Retinal pigment epithelial cell (primary cell): ENCODE data around the gene STK38.

Experiments used
- DNase-seq: peaks from one replicate; pipeline ENCODE4 v3.0.0-alpha.2; 2010; ENCODE audit warnings: low read depth
- H3K4me3 ChIP-seq: 2 replicates; pipeline ENCODE4 v1.5.1; 2011; ENCODE audit warnings: mild to moderate bottlenecking, low read length, control low read depth, moderate library complexity
- CTCF ChIP-seq: conservative IDR thresholded peaks from 2 replicates; pipeline ENCODE4 v1.5.1; 2011; ENCODE audit warnings: low read depth, low read length, control low read depth, inconsistent platforms

The STK38 gene

GRCh38 chr6:36563237-36563927 is 16.1 kb upstream of the STK38 start:
- H3K4me3 ChIP-seq = no peak overlapping the region
- no peak for DNase-seq
- no peak for TF ChIP-seq CTCF

- DNase-seq = no peak
- H3K4me3 ChIP-seq = no peak overlapping the region
- TF ChIP-seq CTCF = no peak
These were observed 13.5 kb upstream of the STK38 start for GRCh38 chr6:36560822-36561221.

GRCh38 chr6:36559011-36559793 is 11.9 kb upstream of the STK38 start:
- DNase-seq = no peak
- H3K4me3 ChIP-seq = no peak overlapping the region
- no peak for TF ChIP-seq CTCF

GRCh38 chr6:36556281-36556680 is 9.0 kb upstream of the STK38 start:
- DNase-seq = no peak
- no peak overlapping the region for H3K4me3 ChIP-seq
- TF ChIP-seq CTCF = no peak

GRCh38 chr6:36555750-36556252 is 8.5 kb upstream of the STK38 start:
- DNase-seq = no peak
- H3K4me3 ChIP-seq = no peak overlapping the region
- no peak for TF ChIP-seq CTCF

- no peak for TF ChIP-seq CTCF
- H3K4me3 ChIP-seq = no peak overlapping the region
These were observed 3.3 kb upstream of the STK38 start for GRCh38 chr6:36550473-36551000.

More at GRCh38 chr6:36550473-36551000, 3.3 kb upstream of the STK38 start:
- no peak for DNase-seq
